ENCODE results near the gene DNAH2.

DNA sequence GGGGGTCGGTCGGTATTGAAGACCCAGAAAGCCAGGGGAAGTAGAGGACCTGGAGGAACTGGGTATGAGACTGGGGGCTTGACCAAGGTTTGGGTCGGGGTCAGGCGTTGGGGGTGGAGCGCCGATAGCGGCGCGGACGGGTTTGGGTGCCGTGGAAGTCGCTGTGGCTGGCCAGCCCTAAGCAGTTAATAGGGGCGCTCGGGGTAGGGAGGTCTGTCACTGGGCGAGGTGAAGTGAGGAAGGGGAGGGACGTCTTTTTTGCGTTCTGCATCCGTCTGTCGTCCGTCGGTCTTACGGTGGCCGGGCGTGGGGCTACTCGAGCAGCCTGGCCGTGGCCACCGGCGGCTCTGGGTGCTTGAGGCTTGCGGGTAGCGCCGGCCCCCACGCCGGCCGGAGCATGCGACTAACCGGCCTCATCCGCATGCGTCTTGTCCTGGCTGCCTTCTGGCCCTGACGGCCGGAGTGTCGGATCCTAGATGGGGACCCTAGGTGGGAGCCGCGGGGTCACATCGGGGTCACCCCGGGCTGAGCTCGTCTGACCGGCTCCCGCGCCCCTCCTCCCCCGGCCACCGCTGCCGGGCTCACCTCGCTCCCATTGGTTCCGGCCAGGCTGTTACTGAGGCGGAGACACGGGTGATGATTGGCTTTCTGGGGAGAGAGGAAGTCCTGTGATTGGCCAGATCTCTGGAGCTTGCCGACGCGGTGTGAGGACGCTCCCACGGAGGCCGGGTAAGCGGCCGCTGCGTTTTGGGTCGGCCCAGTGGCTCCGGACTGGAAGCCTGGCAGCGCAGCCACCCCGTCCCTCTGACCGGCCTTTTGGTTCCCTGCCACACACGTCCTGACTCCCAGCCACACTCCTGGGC lies 127.0 kb downstream of the DNAH2 start:
- TF ChIP-seq POLR2AphosphoS5 (IDR thresholded peaks at IDR 0.05; ENCODE audit: low read depth): no peak
- TF ChIP-seq CTCF (conservative IDR thresholded peaks at IDR 0.05; ENCODE audit: low read depth in 2 of 2): no peak

Measured in GM23338 (cell line).